Gastroesophageal sphincter (tissue), 4 donors: ENCODE measurements around the gene BRWD1. TPM values are rescaled to one million over a fixed set of nuclear protein-coding genes. Genes with fewer than 3 reads are reported as not detected.

Experiments
- ATAC-seq: fragments of 150-250 bp; one replicate; pipeline ENCODE4 v1.9.1; 2016; ENCODE audit warnings: mild to moderate bottlenecking, moderate library complexity
- H3K27ac ChIP-seq, 4 donors: fragments of 200-600 bp; sonication (generic) in 3 of 4; 1 replicate in 3 of 4; 2 replicates in 1 of 4; pipeline ENCODE4 v1.5.1; 2016 to 2019
- H3K27me3 ChIP-seq: fragments of 200-600 bp; sonication (generic); one replicate; pipeline ENCODE4 v1.5.1; 2019
- H3K36me3 ChIP-seq, 2 donors: fragments of 200-600 bp; sonication (generic); one replicate each; pipeline ENCODE4 v1.5.1; 2019; ENCODE audit warnings: control low read depth in 1 of 2
- H3K4me1 ChIP-seq, 3 donors: fragments of 200-600 bp; sonication (generic); 1 replicate in 2 of 3; 2 replicates in 1 of 3; pipeline ENCODE4 v1.5.1; 2016 to 2019; ENCODE audit warnings: control low read depth in 2 of 3
- H3K4me3 ChIP-seq, 2 donors: fragments of 200-600 bp; sonication (generic); one replicate each; pipeline ENCODE4 v1.5.1; 2019; ENCODE audit warnings: mild to moderate bottlenecking in 1 of 2, moderate library complexity in 1 of 2
- H3K9me3 ChIP-seq, 3 donors: fragments of 200-600 bp; sonication (generic); one replicate each; pipeline ENCODE4 v1.5.1; 2017 to 2019; ENCODE audit warnings: control low read depth in 2 of 3
- EP300 ChIP-seq: sonication (generic); formaldehyde crosslinking; IDR thresholded peaks from one replicate; pipeline ENCODE4 v1.6.1; 2017; ENCODE audit warnings: antibody characterized with exemption, mild to moderate bottlenecking
- POLR2A ChIP-seq, 2 donors: fragments of 450-650 bp; IDR thresholded peaks; one replicate each; pipeline ENCODE4 v1.6.1; 2017; ENCODE audit warnings: antibody characterized with exemption in 2 of 2, mild to moderate bottlenecking in 2 of 2, moderate library complexity in 1 of 2
- POLR2AphosphoS5 ChIP-seq: sonication (generic); formaldehyde crosslinking; IDR thresholded peaks from one replicate; pipeline ENCODE4 v1.6.1; 2017; ENCODE audit warnings: antibody characterized with exemption
- WGBS, 2 donors: methylation state at CpG; one replicate each; pipeline ENCODE4 v1.1.5; 2018; ENCODE audit warnings: low coverage in 1 of 2; 5-methylcytosine and 5-hydroxymethylcytosine counted together
- total RNA-seq, 4 donors: library from RNA; depleted of rRNA; stranded (reverse); fragments of >200 nt; gene quantifications; one replicate each; pipeline ENCODE4 v1.1.0, GENCODE V29; 2016
- TF ChIP-seq, protein P1 (sequence below), 4 experiments: fragments of 200-600 bp in 2 of 4; fragments of 450-650 bp in 2 of 4; sonication (generic) in 1 of 4; IDR thresholded peaks; one replicate each; pipeline ENCODE4 v1.5.1; 2017 to 2019; ENCODE audit warnings: antibody characterized with exemption in 4 of 4, mild to moderate bottlenecking in 2 of 4, moderate library complexity in 2 of 4

Gene BRWD1
- total RNA-seq, 4 donors from 2014 or later: 60.0 to 132 (median 71.2) TPM

- Histone ChIP-seq H3K27me3 (no peaks in the 10 kb centered on the region), H3K4me1 (no peaks in the 10 kb centered on the region), H3K36me3 (peaks cover 3 to 95% of the 10 kb centered on the region in 2 donors), H3K9me3 (no peaks in the 10 kb centered on the region), H3K4me3 (no peak overlapping the region), H3K27ac (no peak overlapping the region)
- WGBS, 2 donors: 71 to 83% methylated on average over 2 to 3 of the region's 3 CpGs
- TF ChIP-seq EP300 (no peak), POLR2A (IDR thresholded peaks at IDR 0.05) (no peak), POLR2AphosphoS5 (no peak)
- TF ChIP-seq, protein P1, sequence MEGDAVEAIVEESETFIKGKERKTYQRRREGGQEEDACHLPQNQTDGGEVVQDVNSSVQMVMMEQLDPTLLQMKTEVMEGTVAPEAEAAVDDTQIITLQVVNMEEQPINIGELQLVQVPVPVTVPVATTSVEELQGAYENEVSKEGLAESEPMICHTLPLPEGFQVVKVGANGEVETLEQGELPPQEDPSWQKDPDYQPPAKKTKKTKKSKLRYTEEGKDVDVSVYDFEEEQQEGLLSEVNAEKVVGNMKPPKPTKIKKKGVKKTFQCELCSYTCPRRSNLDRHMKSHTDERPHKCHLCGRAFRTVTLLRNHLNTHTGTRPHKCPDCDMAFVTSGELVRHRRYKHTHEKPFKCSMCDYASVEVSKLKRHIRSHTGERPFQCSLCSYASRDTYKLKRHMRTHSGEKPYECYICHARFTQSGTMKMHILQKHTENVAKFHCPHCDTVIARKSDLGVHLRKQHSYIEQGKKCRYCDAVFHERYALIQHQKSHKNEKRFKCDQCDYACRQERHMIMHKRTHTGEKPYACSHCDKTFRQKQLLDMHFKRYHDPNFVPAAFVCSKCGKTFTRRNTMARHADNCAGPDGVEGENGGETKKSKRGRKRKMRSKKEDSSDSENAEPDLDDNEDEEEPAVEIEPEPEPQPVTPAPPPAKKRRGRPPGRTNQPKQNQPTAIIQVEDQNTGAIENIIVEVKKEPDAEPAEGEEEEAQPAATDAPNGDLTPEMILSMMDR (IDR thresholded peaks at IDR 0.05): no peak
- no peak for ATAC-seq
Observed at GRCh38 chr21:39220150-39220549, 93.3 kb downstream of the BRWD1 start.

DNA sequence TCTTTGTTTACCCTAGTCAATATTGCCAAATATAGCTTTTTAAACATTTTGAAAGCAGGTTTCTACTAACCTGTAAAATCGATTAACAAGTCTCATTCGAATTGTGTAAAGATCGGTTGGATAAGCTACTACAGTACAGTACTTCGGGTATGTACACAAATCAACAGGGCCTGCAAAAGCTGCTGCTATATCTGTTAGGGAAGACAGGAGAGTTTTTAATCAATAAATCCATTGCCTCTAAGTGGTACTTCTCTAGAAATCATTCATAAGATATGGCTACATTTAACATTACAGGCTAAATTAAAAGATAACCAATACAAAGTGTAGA, 95.4 kb downstream of the BRWD1 start:
- no peak overlapping the region for H3K27ac ChIP-seq
- H3K4me1 ChIP-seq: no peaks in the 10 kb centered on the region
- H3K36me3 ChIP-seq: peaks cover 0 to 95% of the 10 kb centered on the region in 2 donors
- no peak for ATAC-seq
- no peak overlapping the region for H3K4me3 ChIP-seq
- H3K27me3 ChIP-seq: no peaks in the 10 kb centered on the region
- 90 to 95% methylated on average over 4 of the region's 4 CpGs for WGBS, 2 donors
- TF ChIP-seq EP300: no peak
- no peak for TF ChIP-seq POLR2A (IDR thresholded peaks at IDR 0.05)
- TF ChIP-seq POLR2AphosphoS5: no peak
- TF ChIP-seq, protein P1 (IDR thresholded peaks at IDR 0.05): no peak
- H3K9me3 ChIP-seq: no peaks in the 10 kb centered on the region

DNA sequence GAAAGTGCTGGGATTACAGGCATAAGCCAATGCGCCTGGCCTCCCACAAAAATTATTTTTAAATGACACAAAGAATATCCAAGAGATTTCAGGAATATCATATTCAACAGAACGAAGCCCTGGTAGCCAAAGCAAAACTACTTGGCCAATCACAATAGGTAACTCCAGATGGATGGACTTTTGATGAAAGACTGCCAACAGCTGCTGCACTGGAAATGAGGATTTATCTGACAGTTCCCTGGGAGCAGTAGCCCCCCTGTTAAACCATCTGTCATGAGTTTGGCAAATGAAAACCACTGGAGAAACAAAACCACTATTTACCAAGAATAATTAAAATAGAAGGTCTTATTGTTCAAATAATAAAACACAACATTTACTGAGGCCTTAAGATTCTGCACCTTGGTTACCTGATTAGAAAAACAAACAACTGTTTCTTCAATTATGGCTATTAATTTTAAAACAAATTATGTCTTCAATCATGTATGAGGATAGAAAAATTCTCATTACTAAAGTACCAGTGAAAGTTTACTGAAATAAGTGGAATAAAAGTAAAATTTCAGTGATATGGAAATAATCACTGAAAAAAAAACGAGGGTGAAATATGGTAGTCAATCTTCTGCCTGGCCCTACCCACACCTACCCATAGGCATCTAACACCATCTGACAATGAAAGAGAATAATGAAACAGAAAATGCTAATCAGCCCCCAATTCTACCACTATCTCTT, 95.9 kb downstream of the BRWD1 start:
- Histone ChIP-seq H3K4me1 (no peaks in the 10 kb centered on the region), H3K27ac (no peak overlapping the region), H3K4me3 (no peak overlapping the region), H3K36me3 (peaks cover 0 to 95% of the 10 kb centered on the region in 2 donors), H3K9me3 (no peaks in the 10 kb centered on the region), H3K27me3 (no peaks in the 10 kb centered on the region)
- no peak for ATAC-seq
- TF ChIP-seq, protein P1 (IDR thresholded peaks at IDR 0.05): no peak
- TF ChIP-seq EP300 (no peak), POLR2AphosphoS5 (no peak), POLR2A (IDR thresholded peaks at IDR 0.05) (no peak)
- WGBS, 2 donors: 73 to 92% methylated on average over 2 to 3 of the region's 3 CpGs

DNA sequence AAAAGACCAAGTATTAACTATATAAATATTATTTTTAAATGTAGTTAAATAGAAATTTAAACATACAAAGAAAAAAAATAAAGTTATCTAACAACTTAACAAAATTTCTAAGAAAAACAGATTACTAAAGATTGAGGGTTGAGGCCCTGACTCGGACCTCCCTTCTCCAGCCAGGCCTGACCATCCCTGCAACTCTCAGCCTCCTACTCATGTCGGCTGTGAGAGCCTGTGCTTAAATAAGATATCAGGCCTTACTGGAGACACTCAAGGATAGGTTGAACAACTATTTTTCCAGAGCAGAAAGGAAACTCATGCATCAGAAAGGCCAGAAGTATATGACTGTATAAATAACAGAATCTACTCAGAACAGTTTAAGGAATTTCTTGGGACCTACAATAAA, 97.1 kb downstream of the BRWD1 start:
- Histone ChIP-seq H3K36me3 (peaks cover 0 to 94% of the 10 kb centered on the region in 2 donors), H3K9me3 (no peaks in the 10 kb centered on the region), H3K27ac (no peak overlapping the region), H3K4me1 (no peaks in the 10 kb centered on the region), H3K4me3 (no peak overlapping the region), H3K27me3 (no peaks in the 10 kb centered on the region)
- no peak for ATAC-seq
- 69 to 73% methylated on average over 2 of the region's 2 CpGs for WGBS, 2 donors
- TF ChIP-seq EP300: no peak
- TF ChIP-seq POLR2AphosphoS5: no peak
- TF ChIP-seq POLR2A (IDR thresholded peaks at IDR 0.05): no peak
- TF ChIP-seq, protein P1 (IDR thresholded peaks at IDR 0.05): no peak

DNA sequence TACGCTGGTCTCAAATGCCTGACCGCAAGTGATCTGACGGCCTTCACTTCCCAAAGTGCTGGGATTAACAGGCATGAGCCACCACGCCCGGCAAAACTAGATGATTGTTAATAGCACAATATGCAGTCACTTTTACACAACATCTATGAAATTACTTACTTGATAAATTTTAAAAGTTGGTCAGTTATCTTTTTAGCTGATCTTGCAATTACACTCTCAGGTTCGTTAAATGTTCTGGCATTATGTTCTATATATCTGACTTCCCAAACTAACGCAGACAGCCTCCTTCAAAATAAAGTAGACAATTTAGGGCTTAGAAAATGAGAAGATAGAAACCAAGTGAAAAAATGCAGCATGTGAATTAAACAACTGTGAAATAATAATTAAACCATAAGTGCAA, 98.4 kb downstream of the BRWD1 start:
- Histone ChIP-seq H3K4me1 (peaks cover 0 to 8% (median 3%) of the 10 kb centered on the region in 3 donors), H3K9me3 (no peaks in the 10 kb centered on the region), H3K36me3 (peaks cover 0 to 97% of the 10 kb centered on the region in 2 donors), H3K4me3 (no peak overlapping the region), H3K27me3 (no peaks in the 10 kb centered on the region), H3K27ac (no peak overlapping the region)
- 94 to 97% methylated on average over 5 to 7 of the region's 7 CpGs for WGBS, 2 donors
- ATAC-seq: no peak
- no peak for TF ChIP-seq POLR2A (IDR thresholded peaks at IDR 0.05)
- TF ChIP-seq EP300: no peak
- TF ChIP-seq, protein P1 (IDR thresholded peaks at IDR 0.05): no peak
- no peak for TF ChIP-seq POLR2AphosphoS5
